IPS-11a (cell line): ENCODE data around the gene ARHGAP6.
"Not testable (repeated sequence)": the region's sequence is repeated elsewhere in the genome, so short reads cannot be mapped to it uniquely, and the experiment has no call there.

ENCODE experiments used
- H3K4me3 ChIP-seq: one replicate; pipeline ENCODE4 v1.5.1; 2013; ENCODE audit warnings: low read depth, low read length, control low read depth

ARHGAP6 gene

DNA sequence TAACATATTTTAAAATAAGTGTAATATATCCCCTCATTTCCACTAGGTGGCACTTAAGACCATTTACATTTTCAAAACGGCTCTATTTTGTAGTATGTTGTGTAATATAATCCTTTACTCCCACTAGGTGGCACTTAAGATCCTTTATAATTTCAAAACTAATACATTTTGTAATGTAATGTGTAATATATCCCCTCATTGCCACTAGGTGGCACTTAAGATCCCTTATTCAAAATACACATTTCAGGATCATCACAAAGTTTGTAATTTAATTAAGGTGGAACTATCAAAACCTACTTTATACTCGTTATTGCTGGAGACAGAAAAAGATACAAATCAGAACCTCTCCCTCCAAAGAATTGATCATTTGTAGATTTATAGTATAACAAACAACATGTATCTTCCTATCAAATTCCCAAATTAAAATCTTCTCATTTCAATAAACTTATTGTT, 132.5 kb downstream of the ARHGAP6 start:
- no peak overlapping the region for H3K4me3 ChIP-seq

DNA sequence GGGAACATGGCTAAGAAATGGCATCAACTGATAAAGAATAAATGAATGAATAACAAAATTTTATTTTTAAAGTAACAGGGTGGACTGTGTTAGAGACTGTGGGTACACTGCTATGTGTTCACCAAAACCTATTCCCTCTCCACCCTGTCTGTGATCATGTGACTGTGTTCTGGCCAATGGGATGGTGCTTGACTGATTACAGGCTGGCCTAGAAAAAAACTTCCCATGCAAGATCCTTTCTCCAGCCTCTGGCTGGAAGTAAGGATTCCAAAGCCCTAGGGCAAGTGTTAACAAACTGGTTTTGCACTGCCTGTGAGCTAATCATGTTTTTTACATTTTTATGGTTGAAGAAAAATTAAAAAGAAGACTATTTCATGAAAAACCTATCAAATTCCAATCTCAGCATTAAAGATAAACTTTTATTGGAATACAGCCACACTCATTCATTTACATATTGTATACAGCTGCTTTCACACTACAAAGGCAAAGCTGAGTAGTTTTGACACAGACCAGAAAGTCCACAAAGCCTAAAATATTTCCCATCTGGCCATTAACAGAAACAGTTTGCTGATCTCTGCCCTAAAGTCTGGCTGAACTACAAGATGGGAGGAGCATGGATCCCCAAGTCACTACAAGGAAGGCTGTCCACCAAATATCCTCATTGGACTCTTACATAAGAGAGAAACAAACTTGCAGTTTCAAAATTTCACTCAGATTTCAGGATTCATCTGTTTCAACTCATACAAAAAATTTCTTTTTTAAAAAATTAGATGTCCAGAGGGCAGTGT, 133.2 kb downstream of the ARHGAP6 start:
- H3K4me3 ChIP-seq = no peak overlapping the region

DNA sequence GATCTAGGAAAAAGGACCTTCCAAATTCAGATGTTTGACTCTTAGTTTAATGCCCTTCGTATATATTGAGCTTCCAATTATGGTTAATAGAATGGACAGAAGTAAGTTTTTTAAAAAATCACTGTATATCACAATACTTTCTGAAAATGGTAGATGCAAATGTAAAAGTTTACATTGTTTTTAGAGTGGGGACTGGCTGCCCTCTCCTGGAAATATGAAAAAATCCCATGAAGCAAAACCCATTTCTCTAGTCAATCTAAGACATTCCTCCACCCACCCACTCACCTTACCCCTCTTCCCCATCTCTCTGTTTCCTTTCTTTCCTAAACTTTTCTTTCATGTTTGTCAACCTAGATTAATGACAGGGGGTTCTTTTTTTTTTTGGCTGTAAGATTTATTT, 134.5 kb downstream of the ARHGAP6 start:
- no peak overlapping the region for H3K4me3 ChIP-seq

DNA sequence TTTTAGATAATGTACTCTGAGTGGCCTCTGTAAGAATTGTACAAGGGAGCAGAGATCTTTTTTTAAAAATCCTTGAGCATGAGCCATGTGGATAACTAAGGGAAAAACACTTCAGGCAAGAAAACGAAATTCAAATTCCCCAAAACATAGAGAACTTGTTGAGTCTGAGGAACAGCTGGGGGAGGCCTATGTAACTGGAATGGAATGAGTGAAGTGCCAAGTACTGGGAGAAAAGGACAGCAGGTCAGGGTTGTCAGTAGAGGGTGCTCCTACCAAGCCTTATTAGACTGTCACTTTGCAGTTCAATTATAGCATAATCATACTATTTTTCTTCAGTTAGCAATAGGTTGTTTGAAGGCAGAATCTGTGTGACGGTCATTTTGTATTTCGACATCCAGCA, 135.1 kb downstream of the ARHGAP6 start:
- H3K4me3 ChIP-seq = no peak overlapping the region

DNA sequence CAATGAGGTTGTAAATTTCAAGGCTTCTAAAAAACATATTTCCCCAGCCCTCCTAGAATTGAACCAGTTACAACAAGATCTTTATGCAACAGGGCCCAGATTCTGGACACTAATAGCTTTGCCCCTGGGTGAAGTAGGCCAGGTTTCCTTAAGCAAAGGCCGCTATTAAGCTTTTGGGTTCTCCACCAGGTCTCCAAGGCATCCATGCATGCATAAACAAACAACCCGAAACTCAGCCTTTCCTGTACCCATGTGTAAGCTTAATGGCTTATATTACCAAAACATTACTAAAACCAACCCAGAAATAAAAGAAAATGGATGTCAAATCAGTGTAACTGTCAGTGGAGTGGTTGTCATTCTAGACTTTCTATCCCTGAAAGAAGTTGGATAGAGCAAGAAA, 137.1 kb downstream of the ARHGAP6 start:
- H3K4me3 ChIP-seq = no peak overlapping the region

DNA sequence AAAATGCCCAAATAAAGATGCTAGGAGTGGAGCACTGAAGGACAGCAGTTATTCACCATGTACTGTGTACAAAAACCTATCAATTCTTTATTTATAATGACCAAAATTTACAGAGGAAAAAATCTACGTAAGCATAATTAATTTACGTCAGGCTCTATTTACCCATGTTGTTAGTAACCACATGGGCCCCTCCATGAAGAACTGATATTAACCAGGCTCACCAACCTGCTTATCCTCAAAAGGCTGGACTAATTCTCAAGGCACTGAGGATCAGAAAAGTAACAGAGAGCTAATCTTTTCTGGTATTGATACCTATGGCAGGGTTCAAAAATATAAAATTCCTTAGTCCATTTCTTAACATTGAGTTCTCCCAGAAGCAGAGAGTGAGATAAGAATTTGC, 140.0 kb downstream of the ARHGAP6 start:
- no peak overlapping the region for H3K4me3 ChIP-seq

DNA sequence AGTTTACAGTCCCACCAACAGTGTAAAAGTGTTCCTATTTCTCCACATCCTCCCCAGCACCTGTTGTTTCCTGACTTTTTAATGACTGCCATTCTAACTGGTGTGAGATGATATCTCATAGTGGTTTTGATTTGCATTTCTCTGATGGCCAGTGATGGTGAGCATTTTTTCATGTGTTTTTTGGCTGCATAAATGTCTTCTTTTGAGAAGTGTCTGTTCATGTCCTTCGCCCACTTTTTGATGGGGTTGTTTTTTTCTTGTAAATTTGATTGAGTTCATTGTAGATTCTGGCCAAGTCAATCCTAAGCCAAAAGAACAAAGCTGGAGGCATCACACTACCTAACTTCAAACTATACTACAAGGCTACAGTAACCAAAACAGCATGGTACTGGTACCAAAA, 146.5 kb downstream of the ARHGAP6 start:
- H3K4me3 ChIP-seq = not testable (repeated sequence)

DNA sequence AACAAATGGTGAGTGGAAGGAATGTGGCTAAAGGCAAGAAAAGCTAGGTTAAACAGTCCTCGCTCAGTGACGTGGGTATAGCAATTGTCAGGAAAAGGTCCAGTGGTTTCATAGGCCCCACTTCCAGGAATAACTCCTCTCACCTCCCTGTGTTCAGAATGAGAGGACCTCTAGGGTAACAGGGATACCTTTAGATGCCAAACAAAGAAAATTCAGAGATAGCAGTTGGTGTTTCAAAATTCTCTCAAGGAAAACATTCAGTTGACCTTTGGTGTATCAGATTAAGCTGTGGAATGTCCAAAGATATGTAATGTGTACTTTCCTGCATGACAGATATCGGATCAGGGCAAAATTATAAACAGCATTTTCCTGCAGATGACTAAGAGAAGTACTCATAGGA, 155.9 kb downstream of the ARHGAP6 start:
- H3K4me3 ChIP-seq = no peak overlapping the region

DNA sequence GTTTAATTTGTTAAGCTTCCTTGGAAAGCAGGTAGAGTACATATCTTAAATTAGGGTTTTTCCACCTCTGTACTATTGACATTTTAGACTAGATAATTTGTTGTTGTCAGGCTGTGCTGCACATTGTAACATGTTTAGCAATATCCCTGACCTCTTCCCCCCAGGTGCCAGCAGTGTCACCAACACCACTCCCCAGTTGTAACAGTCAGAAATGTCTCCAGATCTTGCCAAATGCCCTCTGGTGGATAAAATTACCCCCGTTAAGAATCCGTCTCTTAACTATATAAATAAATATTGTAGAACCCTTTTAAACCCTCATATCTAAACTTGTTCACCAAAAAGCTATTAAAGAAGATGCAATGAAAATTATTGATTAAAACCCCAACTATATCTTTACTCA, 161.5 kb downstream of the ARHGAP6 start:
- no peak overlapping the region for H3K4me3 ChIP-seq

DNA sequence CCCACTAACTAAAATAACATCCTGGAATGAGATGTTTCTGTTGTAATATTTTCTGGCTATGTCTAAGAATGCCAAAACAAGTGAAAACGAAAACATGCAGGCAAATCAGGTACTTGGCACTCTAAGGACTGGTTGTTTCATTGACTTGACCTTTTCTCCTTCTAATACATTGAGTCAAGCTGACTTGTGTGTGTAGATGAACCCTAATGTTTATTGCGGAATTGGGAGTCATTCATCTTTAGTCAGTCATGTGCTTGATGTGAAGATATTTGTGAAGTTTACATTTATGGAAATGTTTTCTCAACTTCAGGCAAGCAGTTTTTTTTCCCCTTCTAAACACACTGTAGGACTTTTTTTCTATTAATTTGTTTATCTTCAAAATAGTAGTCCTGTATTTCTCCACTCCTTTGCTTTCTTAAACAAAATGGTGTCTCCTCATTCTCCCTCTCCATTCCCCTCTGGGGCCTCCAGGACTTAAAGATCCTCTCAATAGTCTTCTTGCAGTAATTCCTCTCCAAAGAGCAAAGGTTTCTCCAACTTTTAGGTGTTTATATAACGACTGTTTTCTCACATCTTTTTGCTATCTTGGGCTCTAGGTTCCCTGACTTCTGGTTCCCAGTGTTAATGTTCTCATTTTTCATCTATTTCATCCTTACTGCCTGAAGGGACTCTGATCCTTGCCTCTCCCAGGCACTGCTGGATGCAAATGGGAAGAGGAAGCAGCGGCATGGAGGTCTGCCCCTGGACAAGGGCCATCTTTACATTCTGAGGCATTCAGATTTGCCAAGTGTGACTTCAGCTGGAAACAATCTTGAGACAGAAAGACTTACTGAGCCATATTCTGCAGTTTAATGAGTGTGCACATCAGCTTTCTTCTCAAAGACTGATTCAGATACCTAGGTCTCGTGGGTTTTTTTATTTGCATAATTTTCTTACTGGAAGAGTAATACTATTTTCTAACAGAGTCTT, 166.4 kb downstream of the ARHGAP6 start:
- no peak overlapping the region for H3K4me3 ChIP-seq

DNA sequence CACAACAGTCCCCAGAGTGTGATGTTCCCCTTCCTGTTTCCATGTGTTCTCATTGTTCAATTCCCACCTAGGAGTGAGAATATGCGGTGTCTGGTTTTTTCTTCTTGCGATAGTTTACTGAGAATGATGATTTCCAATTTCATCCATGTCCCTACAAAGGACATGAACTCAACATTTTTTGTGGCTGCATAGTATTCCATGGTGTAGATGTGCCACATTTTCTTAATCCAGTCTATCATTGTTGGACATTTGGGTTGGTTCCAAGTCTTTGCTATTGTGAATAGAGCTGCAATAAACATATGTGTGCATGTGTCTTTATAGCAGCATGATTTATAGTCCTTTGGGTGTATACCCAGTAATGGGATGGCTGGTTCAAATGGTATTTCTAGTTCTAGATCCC, 174.3 kb downstream of the ARHGAP6 start:
- not testable (repeated sequence) for H3K4me3 ChIP-seq

DNA sequence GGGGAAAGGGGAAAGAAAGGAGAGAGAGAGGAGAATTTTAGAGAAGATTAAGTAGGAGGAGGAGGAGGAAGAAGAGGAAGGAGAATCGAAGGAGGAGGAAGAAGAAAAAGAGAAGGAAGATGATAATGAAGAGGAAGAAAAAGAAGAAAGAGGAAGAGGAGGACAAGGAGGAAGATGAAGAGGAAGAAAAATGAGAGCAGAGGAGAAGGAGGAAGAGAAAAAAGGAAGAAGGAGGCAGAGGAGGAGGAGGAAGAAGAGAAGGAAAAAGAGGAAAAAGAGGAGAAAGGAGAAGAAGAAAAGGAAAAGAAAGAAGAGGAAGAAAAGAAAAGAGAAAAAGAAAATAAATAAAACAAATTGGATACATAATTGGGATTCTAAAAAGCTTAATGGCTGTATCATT, 181.4 kb downstream of the ARHGAP6 start:
- H3K4me3 ChIP-seq = no peak overlapping the region

DNA sequence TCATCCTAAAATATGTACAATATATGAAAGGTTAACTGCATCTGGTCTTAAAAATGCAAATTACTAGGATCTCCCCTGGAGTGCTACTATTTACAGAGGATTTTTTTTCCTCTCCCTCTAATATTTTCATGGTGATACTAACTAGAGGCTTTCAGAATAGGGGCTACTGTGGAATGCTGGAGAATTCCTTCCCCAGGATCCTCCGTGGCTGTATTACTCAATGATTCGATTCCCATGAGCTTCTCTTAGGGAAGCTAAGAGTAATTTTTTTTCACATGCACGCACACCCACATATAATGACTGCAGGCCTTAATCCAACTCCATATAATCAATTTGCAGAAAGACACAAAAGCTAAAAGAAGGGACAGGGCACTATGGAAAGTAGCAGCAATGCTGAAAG, 184.7 kb downstream of the ARHGAP6 start:
- H3K4me3 ChIP-seq = no peak overlapping the region

DNA sequence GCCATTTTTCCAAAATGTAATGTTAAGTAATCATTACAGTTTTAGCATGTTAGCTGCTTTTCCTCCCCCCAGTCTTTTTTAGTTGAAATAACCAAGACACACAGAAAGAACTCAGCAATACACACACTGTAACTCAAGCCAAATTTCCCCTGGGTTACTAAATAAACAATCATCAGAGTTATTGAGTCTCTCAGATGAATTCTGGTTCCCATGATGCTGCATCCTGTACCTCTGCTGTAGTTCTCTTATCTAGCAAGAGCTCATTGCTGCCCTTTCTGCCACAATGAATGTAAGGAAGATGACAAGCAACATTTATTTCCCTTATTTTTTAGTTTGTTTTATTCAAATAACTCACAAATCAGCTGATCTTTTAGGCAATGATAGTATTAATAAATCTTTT, 185.1 kb downstream of the ARHGAP6 start:
- no peak overlapping the region for H3K4me3 ChIP-seq

DNA sequence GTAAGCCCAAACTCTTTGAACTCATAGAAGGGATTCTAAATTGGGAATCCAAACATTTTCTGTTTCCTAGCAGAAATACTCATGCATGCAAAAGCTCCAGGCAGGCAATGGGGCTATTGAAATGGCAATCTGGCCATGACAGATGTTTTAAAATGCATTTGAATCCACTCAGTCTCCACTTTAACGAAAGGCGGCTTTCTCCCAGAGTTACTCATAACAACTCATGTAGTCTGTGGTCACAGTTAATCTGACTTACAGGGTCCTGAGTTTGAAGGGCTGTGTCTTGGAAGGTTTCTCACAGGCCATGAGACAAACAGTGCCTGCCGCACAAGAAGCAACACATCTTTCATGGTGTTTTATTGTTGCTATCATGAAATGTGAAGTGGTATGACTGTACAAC, 186.8 kb downstream of the ARHGAP6 start:
- no peak overlapping the region for H3K4me3 ChIP-seq

DNA sequence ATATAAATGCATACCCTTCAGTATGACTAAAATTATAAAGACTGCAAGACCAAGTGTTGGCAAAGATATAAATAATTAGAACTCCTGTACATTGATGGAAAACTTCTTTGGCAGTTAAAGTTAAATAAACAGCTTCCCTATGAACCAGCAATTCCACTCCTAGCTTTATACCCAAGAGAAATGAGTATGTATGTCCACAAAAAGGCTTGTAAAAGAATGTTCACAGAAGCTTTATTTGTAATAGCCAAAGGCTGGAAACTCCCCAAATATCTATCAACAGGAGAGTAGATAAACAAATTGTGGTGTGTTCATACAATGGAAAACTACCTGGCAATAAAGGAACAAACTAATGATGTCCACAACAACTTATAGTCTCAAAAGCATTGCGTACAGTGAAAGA, 187.7 kb downstream of the ARHGAP6 start:
- H3K4me3 ChIP-seq = no peak overlapping the region

DNA sequence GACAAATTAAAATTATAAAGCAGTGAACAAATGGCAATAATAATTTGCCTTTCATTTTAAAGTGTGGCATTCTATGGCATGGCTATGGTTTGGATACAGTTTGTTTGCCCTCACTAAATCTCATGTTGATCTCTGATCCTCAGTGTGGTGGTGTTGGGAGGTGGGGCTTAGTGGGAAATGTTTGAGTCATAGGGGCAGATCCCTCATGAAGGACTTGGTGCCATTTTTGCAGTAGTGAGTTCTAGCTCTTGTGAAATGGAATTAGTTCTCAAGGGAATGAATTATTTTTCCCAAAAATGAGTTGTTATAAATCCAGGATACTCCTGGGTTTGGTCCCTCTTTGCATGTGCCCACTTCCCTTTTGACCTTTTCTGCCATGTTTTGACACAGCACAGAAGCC, 191.1 kb downstream of the ARHGAP6 start:
- H3K4me3 ChIP-seq = no peak overlapping the region

DNA sequence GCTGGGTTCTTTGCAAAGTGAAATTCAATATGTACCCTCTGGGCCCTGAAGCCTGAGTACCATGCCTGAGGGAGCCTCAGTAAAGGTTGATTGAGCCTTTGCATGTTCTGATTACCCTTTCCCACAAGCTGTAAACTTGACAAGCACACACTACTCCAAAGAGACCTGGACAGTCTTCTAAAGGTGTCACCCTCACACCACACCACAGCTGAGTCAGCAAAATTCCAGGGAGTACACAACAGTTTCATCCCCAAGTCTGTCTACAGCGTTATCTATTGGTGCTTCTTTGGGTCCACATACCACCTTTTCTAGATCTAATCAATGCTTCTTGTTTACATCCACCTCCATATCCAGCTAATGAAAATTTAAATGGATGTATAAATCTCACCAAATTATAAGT, 191.7 kb downstream of the ARHGAP6 start:
- no peak overlapping the region for H3K4me3 ChIP-seq

DNA sequence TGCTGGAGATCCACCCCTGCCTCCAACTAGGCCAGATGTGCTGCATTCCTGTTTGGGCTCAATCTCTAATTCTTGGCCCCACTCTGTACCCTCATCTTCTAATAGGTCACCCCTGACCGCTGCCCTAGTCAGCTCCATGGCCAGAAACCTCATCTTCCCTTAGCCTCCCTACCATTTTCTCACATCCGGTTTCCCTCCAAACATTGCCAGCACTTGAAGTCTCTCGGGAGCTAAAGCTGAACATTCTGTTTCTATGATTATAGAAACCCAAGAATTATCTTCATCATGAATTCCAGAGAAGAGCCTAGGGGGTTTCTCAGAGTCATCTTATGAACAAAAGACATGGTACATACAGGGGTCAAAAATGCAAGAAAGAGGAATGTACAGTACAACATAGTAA, 192.8 kb downstream of the ARHGAP6 start:
- no peak overlapping the region for H3K4me3 ChIP-seq

DNA sequence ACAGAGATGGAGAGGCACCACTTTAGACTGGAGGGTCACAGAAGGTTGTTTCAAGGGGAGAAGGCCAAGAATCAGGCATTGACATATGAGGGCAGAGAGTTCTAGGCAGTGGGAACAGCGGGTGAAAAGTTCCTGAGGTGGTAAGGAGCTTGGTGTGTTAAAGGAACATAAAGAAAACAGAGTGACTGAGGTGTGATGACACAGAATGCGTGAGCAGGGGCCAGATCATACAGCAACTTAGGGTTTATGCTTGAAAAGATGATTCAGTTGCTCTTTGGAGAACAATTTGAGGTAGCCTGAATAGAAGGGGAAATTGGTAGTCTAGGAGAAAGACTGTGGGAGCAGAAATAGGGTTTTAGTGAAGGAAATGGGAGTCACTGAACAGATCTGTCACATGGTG, 193.3 kb downstream of the ARHGAP6 start:
- no peak overlapping the region for H3K4me3 ChIP-seq

DNA sequence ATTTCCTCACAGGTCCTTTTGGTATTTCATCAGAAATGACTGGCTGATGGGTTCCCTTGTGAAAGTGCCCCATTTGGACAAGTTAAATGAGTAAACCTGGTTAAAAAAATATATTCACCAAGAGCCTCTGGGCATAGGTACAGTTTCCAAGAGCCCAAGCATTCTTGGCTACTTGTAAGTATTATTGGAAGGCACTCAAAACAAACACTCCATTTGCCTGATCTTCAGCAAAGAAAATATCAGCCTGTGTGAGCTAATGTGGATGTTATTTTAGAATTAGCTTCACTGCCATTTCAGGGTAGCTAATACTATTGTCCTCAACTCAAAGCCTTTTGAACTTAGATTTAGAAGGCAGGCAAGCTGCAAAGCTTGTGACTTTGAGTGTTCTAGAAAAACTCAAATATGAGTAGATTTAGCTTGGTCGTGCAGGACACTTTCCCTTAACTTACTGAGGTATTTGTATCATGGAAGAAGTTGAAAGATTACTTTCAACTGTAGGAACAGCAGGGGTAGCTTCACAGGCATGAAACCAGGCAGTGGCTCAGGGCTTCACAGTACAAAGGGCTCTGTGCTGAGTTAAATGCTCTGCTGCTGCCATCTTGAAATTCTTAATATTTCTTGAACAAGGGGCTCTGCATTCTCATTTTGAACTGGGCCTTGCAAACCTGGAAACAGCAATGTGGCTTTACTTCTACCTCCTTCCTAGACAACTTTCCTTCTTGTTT, 195.3 kb downstream of the ARHGAP6 start:
- no peak overlapping the region for H3K4me3 ChIP-seq
